HUES48 (cell line): Measurements from ENCODE around the gene ITSN2.

Experiments used
- H3K27ac ChIP-seq: one replicate; pipeline ENCODE4 v1.7.0; 2013; ENCODE audit warnings: low read depth, low read length, inconsistent platforms
- H3K27me3 ChIP-seq: 2 replicates; pipeline ENCODE4 v1.6.1; 2013; ENCODE audit warnings: mild to moderate bottlenecking, low read length; ENCODE audit not compliant: control insufficient read depth, insufficient read depth
- H3K36me3 ChIP-seq: 2 replicates; pipeline ENCODE4 v1.6.1; 2013; ENCODE audit warnings: low read length; ENCODE audit not compliant: control insufficient read depth, insufficient read depth
- H3K4me1 ChIP-seq: 2 replicates; pipeline ENCODE4 v1.6.1; 2013; ENCODE audit warnings: mild to moderate bottlenecking, low read length; ENCODE audit not compliant: control insufficient read depth, insufficient read depth
- H3K4me3 ChIP-seq: 2 replicates; pipeline ENCODE4 v1.5.1; 2013; ENCODE audit warnings: mild to moderate bottlenecking, low read depth, low read length
- H3K9ac ChIP-seq: 2 replicates; pipeline ENCODE4 v1.6.1; 2013; ENCODE audit warnings: mild to moderate bottlenecking, low read depth, low read length, moderate library complexity
- H3K9me3 ChIP-seq: 2 replicates; pipeline ENCODE4 v1.6.1; 2013; ENCODE audit warnings: low read length; ENCODE audit not compliant: control insufficient read depth, insufficient read depth

Gene ITSN2

GRCh38 chr2:24153478-24153877 lies 206.9 kb downstream of the ITSN2 start:
- Histone ChIP-seq H3K27ac (no peak overlapping the region), H3K27me3 (no peaks in the 10 kb centered on the region), H3K36me3 (no peaks in the 10 kb centered on the region), H3K4me3 (no peak overlapping the region), H3K9me3 (no peaks in the 10 kb centered on the region), H3K9ac (no peak overlapping the region), H3K4me1 (no peaks in the 10 kb centered on the region)
